GM13977 (cell line): ENCODE measurements around the gene ADARB1.

ENCODE experiments used
- DNase-seq: peaks from one replicate; pipeline ENCODE4 v3.0.0; 2012; ENCODE audit warnings: low spot score
- in situ Hi-C: fragments of 300-500 bp; cut with MboI; formaldehyde crosslinking; loops from one replicate; pipeline ENCODE4 v1.12.0; 2022; ENCODE audit warnings: low sequenced_read_pairs, low pct_unique_long_range_greater_than_20kb, mixed read lengths, inconsistent platforms; ENCODE audit not compliant: unreplicated experiment
- TF ChIP-seq, protein P1 (sequence below): IDR thresholded peaks from 2 replicates; pipeline ENCODE4 v1.5.1; 2012; ENCODE audit warnings: mild to moderate bottlenecking, control low read depth; ENCODE audit not compliant: insufficient read depth; ENCODE audit errors: extremely low read depth, missing control alignments

Gene ADARB1

DNA sequence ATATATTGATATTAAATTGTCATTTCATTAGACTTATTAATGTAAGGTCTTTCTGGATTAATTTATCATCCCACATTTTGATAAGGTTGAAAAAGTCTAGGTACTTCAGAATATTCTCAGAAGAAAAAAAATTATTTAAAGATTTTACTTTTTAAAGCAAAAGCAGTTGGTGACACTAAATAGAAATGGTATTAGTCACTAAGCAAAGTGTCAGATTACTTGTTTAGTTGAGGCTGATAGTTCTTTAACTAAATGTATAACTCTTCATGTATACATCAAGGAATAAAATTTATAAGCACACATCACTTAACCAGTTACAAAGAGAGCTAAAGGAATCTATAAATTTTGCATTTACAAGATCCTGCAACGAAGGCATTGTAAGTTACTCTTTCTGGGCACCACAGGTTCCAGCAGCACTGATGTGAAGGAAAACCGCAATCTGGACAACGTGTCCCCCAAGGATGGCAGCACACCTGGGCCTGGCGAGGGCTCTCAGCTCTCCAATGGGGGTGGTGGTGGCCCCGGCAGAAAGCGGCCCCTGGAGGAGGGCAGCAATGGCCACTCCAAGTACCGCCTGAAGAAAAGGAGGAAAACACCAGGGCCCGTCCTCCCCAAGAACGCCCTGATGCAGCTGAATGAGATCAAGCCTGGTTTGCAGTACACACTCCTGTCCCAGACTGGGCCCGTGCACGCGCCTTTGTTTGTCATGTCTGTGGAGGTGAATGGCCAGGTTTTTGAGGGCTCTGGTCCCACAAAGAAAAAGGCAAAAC lies 101.1 kb downstream of the ADARB1 start:
- TF ChIP-seq, protein P1, sequence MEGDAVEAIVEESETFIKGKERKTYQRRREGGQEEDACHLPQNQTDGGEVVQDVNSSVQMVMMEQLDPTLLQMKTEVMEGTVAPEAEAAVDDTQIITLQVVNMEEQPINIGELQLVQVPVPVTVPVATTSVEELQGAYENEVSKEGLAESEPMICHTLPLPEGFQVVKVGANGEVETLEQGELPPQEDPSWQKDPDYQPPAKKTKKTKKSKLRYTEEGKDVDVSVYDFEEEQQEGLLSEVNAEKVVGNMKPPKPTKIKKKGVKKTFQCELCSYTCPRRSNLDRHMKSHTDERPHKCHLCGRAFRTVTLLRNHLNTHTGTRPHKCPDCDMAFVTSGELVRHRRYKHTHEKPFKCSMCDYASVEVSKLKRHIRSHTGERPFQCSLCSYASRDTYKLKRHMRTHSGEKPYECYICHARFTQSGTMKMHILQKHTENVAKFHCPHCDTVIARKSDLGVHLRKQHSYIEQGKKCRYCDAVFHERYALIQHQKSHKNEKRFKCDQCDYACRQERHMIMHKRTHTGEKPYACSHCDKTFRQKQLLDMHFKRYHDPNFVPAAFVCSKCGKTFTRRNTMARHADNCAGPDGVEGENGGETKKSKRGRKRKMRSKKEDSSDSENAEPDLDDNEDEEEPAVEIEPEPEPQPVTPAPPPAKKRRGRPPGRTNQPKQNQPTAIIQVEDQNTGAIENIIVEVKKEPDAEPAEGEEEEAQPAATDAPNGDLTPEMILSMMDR, result no peak
- DNase-seq, result no peak
- in situ Hi-C loops, result no loop called here

DNA sequence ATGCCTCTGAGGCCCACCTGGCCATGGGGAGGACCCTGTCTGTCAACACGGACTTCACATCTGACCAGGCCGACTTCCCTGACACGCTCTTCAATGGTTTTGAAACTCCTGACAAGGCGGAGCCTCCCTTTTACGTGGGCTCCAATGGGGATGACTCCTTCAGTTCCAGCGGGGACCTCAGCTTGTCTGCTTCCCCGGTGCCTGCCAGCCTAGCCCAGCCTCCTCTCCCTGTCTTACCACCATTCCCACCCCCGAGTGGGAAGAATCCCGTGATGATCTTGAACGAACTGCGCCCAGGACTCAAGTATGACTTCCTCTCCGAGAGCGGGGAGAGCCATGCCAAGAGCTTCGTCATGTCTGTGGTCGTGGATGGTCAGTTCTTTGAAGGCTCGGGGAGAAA lies 101.8 kb downstream of the ADARB1 start:
- DNase-seq, result no peak
- in situ Hi-C loops, result no loop called here
- TF ChIP-seq, protein P1, result no peak

DNA sequence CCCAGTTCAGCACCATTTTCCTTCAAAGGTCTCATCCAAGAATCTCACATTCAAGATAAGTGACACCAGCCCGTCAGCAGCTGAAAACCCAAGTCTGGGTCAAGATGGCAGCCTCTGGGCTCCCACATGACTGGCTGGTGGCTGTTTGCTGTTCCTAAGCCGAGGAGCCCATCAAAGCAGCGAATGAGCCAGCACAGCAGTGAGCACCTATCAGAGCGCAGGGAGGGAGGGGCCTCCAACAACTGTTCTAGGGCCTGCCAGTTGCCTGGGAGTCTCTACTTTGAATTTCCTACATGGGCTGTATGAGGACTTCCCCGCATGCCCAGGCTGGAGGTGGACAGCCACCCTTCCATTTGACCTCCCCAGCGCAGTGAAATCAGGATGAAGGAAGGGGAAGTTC lies 102.7 kb downstream of the ADARB1 start:
- TF ChIP-seq, protein P1, result no peak
- in situ Hi-C loops, result no loop called here
- DNase-seq, result no peak

DNA sequence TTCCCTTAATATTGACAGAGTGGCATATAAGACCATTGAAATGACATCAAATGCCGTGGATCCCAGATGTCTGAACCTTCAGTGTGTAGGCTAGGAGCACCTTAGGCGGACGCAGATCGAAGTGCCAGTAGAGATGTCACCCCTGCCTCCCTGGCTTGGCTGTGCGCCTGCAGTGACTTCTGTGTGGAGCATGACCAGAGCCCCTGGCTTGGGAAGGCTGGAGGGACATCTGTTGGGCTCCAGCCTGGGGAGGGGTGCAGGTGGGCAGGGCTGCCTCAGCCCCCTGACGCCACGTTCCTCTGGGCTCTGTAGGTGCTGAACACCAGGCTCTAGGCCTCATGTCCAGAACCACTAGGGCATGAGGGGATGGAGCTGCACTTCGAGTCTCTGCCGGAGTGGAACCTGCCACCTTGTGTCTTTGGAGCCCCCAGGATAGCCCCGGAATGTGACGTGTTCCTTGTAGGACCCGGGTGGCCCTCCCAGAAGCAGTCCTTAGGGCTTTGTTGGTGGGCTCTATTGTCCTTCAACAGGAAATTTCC lies 103.8 kb downstream of the ADARB1 start:
- TF ChIP-seq, protein P1, result no peak
- in situ Hi-C loops, result no loop called here
- DNase-seq, result no peak

DNA sequence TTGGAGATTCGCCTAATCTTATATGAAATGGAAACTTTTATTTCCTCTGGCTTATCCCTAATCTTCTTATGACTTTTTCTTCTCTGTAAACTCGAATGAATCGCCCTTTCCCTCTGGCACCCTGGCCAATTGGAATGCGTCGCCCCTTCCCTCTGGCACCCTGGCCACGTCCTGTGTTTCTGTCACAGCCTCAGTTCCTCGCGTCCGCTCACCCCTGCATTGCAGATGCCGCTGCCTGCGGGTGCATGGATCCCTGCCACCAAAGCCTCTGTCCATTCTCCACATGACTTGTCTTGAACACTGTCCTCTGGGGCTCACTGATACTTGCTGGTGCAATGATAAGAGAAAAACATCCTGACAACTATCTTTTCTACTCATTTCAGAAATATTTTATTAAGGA lies 104.6 kb downstream of the ADARB1 start:
- no peak for DNase-seq
- TF ChIP-seq, protein P1, result no peak
- in situ Hi-C loops, result no loop called here

DNA sequence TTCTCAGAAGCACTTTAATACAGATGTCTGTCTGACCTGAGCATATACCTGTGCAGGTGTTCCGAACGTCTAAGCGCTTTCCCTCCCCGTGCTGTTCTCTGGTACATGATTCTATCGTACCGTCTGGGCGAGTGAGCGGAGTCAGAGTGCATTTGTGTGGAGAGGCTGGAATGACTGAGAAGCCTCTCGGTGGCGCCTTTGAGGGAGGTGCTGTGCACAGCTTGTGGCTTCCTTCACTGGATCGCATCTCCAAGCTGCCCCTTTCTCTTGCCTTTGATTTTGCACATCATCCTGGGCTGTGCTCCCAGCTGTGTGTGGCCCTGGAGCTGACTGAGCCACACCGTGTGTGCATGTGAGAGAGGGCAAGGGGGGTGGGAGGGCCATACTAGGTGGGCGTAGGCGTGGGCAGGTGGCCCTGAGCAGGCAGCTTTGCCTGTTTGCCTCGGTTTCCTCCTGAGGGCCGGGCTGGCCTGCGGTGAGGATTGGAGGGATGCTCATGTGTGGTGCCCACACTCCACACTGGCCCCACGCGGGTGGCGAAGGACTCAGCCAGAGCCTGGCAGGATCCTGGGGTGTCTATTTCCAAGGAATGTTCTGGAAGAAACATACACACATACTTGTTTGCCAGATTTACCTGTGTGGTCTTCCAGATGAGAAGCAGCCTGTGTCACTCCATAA lies 105.3 kb downstream of the ADARB1 start:
- TF ChIP-seq, protein P1, result no peak
- in situ Hi-C loops, result no loop called here
- DNase-seq, result no peak
